GM12872 (cell line): ENCODE measurements around the gene ASTN2.

ENCODE experiments used
- CTCF ChIP-seq: IDR thresholded peaks from 3 replicates; pipeline ENCODE4 v1.5.1; 2011; ENCODE audit warnings: low read depth, mild to moderate bottlenecking, low read length, moderate library complexity; ENCODE audit not compliant: insufficient read depth

ASTN2 gene

GRCh38 chr9:116717150-116717549 lies 697.7 kb downstream of the ASTN2 start:
- TF ChIP-seq CTCF, result no peak

DNA sequence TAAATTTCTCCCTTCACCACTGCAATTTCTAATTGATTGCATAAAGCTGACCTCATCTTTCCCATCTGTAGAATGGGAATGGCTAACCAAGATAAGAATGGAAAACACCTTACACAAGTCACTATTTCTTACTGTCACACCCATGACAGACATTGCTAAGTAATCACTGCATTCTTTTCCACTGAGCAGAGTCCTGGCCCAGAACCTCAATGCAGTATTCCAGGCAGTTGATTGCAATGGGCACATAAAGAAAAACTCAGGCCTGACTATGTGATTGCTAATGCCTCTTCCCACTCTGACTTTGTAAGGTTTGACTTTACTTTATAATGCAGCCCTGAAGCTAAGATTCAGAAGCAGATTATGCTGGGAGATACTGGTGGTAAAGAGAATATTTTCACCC lies 698.4 kb downstream of the ASTN2 start:
- no peak for TF ChIP-seq CTCF

DNA sequence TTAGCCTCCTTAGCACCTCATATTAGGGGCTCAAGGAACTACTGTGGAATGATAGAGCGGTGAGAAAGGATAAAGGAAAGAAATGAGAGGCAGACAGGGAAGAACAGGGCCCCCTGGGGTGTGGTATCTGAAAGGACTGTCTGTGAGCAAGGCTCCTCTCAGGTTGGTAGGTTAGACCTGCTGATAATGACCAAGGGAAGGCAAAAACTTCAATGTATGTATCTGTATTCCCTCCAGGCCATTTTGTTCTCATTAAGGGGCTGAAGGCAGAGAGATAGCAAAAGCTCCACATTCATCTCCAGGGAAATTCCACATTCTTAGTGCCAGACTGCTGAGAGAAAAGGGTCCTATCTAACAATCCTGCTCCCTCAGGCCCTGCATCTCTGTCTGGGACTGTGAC lies 699.1 kb downstream of the ASTN2 start:
- no peak for TF ChIP-seq CTCF

DNA sequence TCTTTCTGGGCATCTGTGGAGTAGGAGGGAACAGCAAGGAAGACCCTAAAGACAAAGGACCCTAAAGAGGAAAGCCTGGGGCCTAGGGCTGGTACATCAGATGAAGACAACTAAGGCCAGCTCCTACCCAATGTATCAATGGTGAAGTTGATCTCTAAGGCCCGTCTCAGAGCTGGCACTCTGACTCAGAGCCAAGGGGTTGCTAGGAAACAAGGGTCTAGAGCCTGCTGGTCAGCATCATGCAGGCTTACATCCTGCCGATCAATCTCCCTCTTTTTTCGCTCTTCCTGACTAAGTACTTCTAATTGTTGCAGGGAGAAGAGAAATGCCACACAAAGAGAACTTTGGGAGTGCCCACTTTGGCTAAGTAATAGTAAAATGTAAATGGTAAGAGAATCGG lies 701.6 kb downstream of the ASTN2 start:
- TF ChIP-seq CTCF, result no peak

- no peak for TF ChIP-seq CTCF
These were observed 702.1 kb downstream of the ASTN2 start for GRCh38 chr9:116712781-116713180.

GRCh38 chr9:116706310-116707290 lies 708.3 kb downstream of the ASTN2 start:
- TF ChIP-seq CTCF, result no peak

- no peak for TF ChIP-seq CTCF
These were observed 709.3 kb downstream of the ASTN2 start for GRCh38 chr9:116705531-116705930.
